HG02588 (cell line): Measurements from ENCODE around the gene MMP26.
"Not testable (repeated sequence)": the region's sequence is repeated elsewhere in the genome, so short reads cannot be mapped to it uniquely, and the experiment has no call there.

Source experiments
- ATAC-seq: cut with Tn5 transposase; IDR thresholded peaks from one replicate; pipeline ENCODE4 v1.9.1; 2021; ENCODE audit warnings: mild to moderate bottlenecking, moderate library complexity; ENCODE audit not compliant: unreplicated experiment

Gene MMP26

DNA sequence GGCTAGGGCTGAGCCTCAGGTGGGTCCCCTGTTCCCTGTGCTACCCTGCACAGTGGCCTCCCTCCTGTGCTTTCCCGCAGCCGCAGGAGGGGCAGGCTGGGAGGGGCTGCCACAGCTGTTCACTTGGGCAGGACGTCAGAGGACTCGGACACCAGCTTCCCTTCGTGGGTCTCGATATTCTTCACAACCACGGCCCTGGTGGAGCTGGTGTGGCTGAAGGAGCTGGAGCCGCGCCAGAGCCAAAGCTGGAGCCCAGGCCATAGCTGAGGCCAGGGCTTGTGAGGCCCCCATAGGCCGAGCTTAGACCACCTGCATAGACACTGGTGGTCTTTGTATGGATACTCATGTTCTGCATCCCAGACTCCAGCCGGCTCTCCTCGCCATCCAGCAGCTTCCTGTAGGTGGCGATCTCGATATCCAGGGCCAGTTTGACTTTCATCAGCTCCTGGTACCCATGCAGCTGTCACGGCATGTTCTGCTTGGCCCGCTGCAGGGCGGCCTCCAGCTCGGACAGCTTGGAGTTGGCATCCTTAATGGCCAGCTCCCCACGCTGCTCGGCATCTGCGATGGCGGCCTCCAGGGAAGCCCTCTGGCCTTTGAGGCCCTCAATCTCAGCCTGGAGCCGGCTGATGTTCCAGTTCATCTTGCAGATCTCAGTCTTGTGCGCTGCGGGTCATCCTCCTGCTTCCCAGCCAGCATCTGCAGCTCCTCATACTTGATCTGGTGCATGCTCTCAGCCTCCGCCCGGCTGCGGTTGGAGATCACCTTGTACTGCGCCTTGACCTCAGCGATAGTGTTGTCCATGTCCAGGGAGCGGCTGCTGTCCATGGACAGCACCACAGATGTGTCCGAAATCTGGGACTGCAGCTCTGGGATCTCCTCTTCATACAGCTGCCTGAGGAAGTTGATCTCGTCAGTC lies 18.3 kb downstream of the MMP26 start:
- ATAC-seq: not testable (repeated sequence)

GRCh38 chr11:4727171-4727570 lies 22.6 kb downstream of the MMP26 start:
- ATAC-seq: no peak

DNA sequence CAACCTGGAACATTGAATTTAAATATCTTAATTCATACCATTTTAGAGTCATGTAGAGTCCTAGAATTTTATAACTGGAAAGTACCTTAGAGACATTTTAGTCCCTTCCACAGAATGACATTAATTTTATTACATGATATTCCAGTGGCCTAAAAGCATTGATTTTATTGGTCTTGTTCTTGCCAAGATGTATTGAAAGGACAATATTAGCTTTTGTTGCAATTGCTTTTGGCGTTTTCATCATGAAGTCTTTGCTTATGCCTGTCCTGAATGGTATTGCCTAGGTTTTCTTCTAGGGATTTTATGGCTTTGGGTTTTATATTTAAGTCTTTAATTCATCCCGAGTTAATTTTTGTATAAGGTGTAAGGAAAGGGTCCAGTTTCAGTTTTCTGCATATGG lies 36.2 kb downstream of the MMP26 start:
- no peak for ATAC-seq

GRCh38 chr11:4748438-4748837 lies 43.9 kb downstream of the MMP26 start:
- no peak for ATAC-seq

DNA sequence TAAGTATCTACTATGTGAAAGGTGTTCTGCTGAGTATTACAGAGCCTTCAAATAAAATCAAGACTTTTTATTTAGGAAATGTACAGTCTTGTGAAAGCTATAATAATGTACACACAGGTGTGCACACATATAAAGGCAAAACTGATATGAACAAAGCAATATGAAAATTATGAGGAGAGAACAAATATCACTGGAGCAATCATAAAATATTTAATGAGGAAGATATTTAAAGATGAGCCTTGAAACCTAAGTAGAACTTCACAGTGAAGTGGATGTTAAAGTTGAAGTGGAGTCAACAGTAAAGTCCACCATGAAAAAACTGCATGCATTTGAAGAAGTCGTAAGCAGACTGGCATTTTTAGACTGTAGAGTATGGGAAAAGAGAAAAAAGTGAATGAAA lies 46.6 kb downstream of the MMP26 start:
- no peak for ATAC-seq
